Endothelial cell of umbilical vein (primary cell): Measurements from ENCODE around the gene GNAQ. TPM values are rescaled to one million over a fixed set of nuclear protein-coding genes. Genes with fewer than 3 reads are reported as not detected.

ENCODE experiments used
- BruUV-seq: library from RNA; stranded (reverse); fragments of 400-500 nt; replicated peaks from 2 replicates; lab custom pipeline; 2021; lab: Mats Ljungman, UMichigan
- CTCF ChIA-PET: fragments of 300-600, 350-600 bp; sonication (Branson Sonifier 250); formaldehyde crosslinking; loops from one replicate; lab custom pipeline; 2021; ENCODE audit warnings: antibody characterized with exemption, inconsistent platforms; lab: Charles Lee
- POLR2A ChIA-PET: fragments of 300-600, 350-600 bp; sonication (Branson Sonifier 250); formaldehyde crosslinking; loops from one replicate; lab custom pipeline; 2021; ENCODE audit warnings: antibody characterized with exemption, inconsistent platforms; lab: Charles Lee
- DNase-seq: peaks from one replicate; pipeline ENCODE4 v3.0.0-alpha.2; 2011; ENCODE audit warnings: low read depth, low spot score
- FAIRE-seq: peaks from 2 replicates; lab custom pipeline; 2011; peaks lifted over from hg19 to GRCh38; lab: Jason Lieb, UNC
- H2AFZ ChIP-seq: 2 replicates; pipeline ENCODE4 v1.6.0; 2012; ENCODE audit warnings: low read depth, low read length, control low read depth, inconsistent platforms
- H3K27ac ChIP-seq: 2 replicates; pipeline ENCODE4 v1.5.1; 2011; ENCODE audit warnings: low read depth, mild to moderate bottlenecking, control low read depth, low read length, moderate library complexity; ENCODE audit not compliant: insufficient read depth
- H3K27me3 ChIP-seq, 2 experiments: 2 replicates each; pipeline versions ENCODE4 v1.6.0 to v1.6.1; 2011; ENCODE audit warnings: low read length in 2 of 2, mixed read lengths in 1 of 2; ENCODE audit not compliant: control insufficient read depth in 2 of 2, insufficient read depth in 2 of 2
- H3K36me3 ChIP-seq, 2 experiments: 2 replicates in 1 of 2; 3 replicates in 1 of 2; pipeline ENCODE4 v1.5.1; 2011; ENCODE audit warnings: low read length in 2 of 2, mild to moderate bottlenecking in 1 of 2, moderate library complexity in 1 of 2; ENCODE audit not compliant: control insufficient read depth in 2 of 2, insufficient read depth in 2 of 2; ENCODE audit errors: extremely low read depth in 1 of 2
- H3K4me1 ChIP-seq: 3 replicates; pipeline ENCODE4 v1.5.1; 2011; ENCODE audit warnings: mild to moderate bottlenecking, low read length; ENCODE audit not compliant: control insufficient read depth, insufficient read depth; ENCODE audit errors: extremely low read depth
- H3K4me2 ChIP-seq: 2 replicates; pipeline ENCODE4 v1.6.1; 2011; ENCODE audit warnings: low read length, control low read depth, mixed read lengths; ENCODE audit not compliant: insufficient read depth
- H3K4me3 ChIP-seq, 3 experiments: fragments of 200-600 bp in 1 of 3; sonication (generic), shearing (Covaris generic) in 1 of 3; replicated peaks in 1 of 3; 2 replicates each; pipeline ENCODE4 v1.5.1; 2011 to 2016; ENCODE audit warnings: control low read depth in 3 of 3, low read length in 3 of 3, mild to moderate bottlenecking in 2 of 3, inconsistent platforms in 1 of 3, low read depth in 1 of 3, moderate library complexity in 1 of 3; ENCODE audit not compliant: insufficient read depth in 1 of 3
- H3K79me2 ChIP-seq: 2 replicates; pipeline ENCODE4 v1.6.0; 2012; ENCODE audit warnings: low read length, inconsistent platforms; ENCODE audit not compliant: control insufficient read depth, insufficient read depth
- H3K9ac ChIP-seq: replicated peaks from 2 replicates; pipeline ENCODE3; 2011; ENCODE audit warnings: low read length, control low read depth; ENCODE audit not compliant: insufficient read depth; ENCODE audit errors: extremely low read depth
- H3K9me1 ChIP-seq: replicated peaks from 3 replicates; pipeline ENCODE4 v1.6.0; 2011; ENCODE audit warnings: mild to moderate bottlenecking, low read length; ENCODE audit not compliant: control insufficient read depth, insufficient read depth; ENCODE audit errors: extremely low read depth
- H3K9me3 ChIP-seq: replicated peaks from 2 replicates; pipeline ENCODE4 v1.5.1; 2012; ENCODE audit warnings: low read length, inconsistent platforms; ENCODE audit not compliant: control insufficient read depth, insufficient read depth
- H4K20me1 ChIP-seq: replicated peaks from 2 replicates; pipeline ENCODE3; 2011; ENCODE audit warnings: mild to moderate bottlenecking, low read length; ENCODE audit not compliant: control insufficient read depth, insufficient read depth; ENCODE audit errors: extremely low read depth
- EZH2 ChIP-seq: IDR thresholded peaks from 2 replicates; pipeline ENCODE4 v1.6.1; 2012; ENCODE audit warnings: borderline replicate concordance, low read depth, mild to moderate bottlenecking, moderate library complexity, low read length, inconsistent platforms; ENCODE audit not compliant: severe bottlenecking
- FOS ChIP-seq: IDR thresholded peaks from 2 replicates; pipeline ENCODE4 v1.6.1; 2011; ENCODE audit warnings: mild to moderate bottlenecking, low read length, moderate library complexity, borderline replicate concordance; ENCODE audit not compliant: insufficient read depth
- GATA2 ChIP-seq: IDR thresholded peaks from 2 replicates; pipeline ENCODE4 v1.7.0; 2011; ENCODE audit warnings: low read depth, mild to moderate bottlenecking, moderate library complexity, mixed read lengths, low read length; ENCODE audit not compliant: insufficient read length, insufficient read depth
- JUN ChIP-seq: IDR thresholded peaks from 2 replicates; pipeline ENCODE4 v1.6.1; 2011; ENCODE audit warnings: borderline replicate concordance, low read depth; ENCODE audit not compliant: insufficient read length, insufficient read depth
- MYC ChIP-seq: IDR thresholded peaks from one replicate; pipeline ENCODE4 v1.6.1; 2011; ENCODE audit warnings: mild to moderate bottlenecking, low read depth, low read length
- POLR2A ChIP-seq: IDR thresholded peaks from 2 replicates; pipeline ENCODE4 v1.6.1; 2012; ENCODE audit warnings: low read depth, mild to moderate bottlenecking, control low read depth, low read length
- POLR2AphosphoS5 ChIP-seq: IDR thresholded peaks from 2 replicates; pipeline ENCODE4 v1.6.1; 2012; ENCODE audit warnings: low read depth, mild to moderate bottlenecking, control low read depth, low read length, moderate library complexity; ENCODE audit not compliant: insufficient read depth
- dilution Hi-C: fragments of 300-500 bp; cut with MboI; formaldehyde crosslinking; loops from one replicate; pipeline ENCODE4 v1.15.0; 2019; ENCODE audit warnings: low sequenced_read_pairs; ENCODE audit not compliant: extremely low pct_ligation_motif_present
- intact Hi-C: fragments of 100-400 bp; cut with micrococcal nuclease; formaldehyde crosslinking; loops from one replicate; pipeline ENCODE4 v1.10.0; 2022
- polyA plus RNA-seq, 4 experiments: library from polyadenylated mRNA; depleted of rRNA in 3 of 4; stranded (reverse) in 3 of 4; unstranded in 1 of 4; fragments of >200 nt; gene quantifications; 2 replicates each; pipeline versions ENCODE4 v1.2.1 to v1.2.3, GENCODE V29; 2011 to 2012; ENCODE audit warnings: missing spikeins in 1 of 4
- total RNA-seq: library from RNA; stranded (reverse); gene quantifications from 2 replicates; pipeline ENCODE4 v1.2.3, GENCODE V29; 2021
- TF ChIP-seq, protein P1 (sequence below): IDR thresholded peaks from 2 replicates; pipeline ENCODE4 v1.6.1; 2011; ENCODE audit not compliant: insufficient read depth, insufficient read length
- TF ChIP-seq, protein P2 (sequence below), 2 donors: IDR thresholded peaks; 1 replicate in 1 of 2; 2 replicates in 1 of 2; pipeline ENCODE4 v1.5.1; 2011; ENCODE audit warnings: low read length in 2 of 2, mild to moderate bottlenecking in 2 of 2, moderate library complexity in 2 of 2, control low read depth in 1 of 2, inconsistent platforms in 1 of 2, low read depth in 1 of 2; ENCODE audit not compliant: insufficient read depth in 1 of 2; ENCODE audit errors: extremely low read depth in 1 of 2

The GNAQ gene
- total and polyA plus RNA-seq, 2 donors (not counting 3 experiments of a cell fraction or from before 2014, with no cell fraction given): 26.1 to 67.3 TPM

DNA sequence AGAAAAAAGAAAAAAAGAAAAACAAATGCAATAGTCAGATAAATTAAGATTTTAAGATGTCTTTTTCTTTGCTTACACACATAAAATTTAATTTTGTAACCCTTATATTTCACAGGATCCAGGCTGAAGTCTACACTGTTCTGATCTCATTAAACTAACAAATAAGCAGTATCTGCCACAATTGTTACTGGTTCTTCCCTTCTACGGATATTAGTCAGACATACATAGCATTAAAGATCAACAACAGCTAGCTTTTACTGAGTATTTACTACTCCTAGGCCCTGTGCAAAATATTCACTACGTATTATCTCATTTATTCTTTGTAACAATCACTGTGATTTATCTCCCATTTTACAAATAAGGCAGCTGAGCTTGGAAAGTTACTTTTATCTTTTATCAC is 34.9 kb downstream of the GNAQ start:
- intact Hi-C loops (no loop called here), dilution Hi-C loops (no loop called here)
- Histone ChIP-seq H3K36me3 (no peaks in the 10 kb centered on the region), H3K27ac (peak overlapping the region; percentile 60), H3K9me1 (no peaks in the 10 kb centered on the region), H3K4me2 (peak overlapping the region; percentile 83), H3K9ac (peak overlapping the region; percentile 20), H3K4me1 (peaks cover 48% of the 10 kb centered on the region), H3K27me3 (no peaks in the 10 kb centered on the region), H2AFZ (no peak overlapping the region), H3K9me3 (no peaks in the 10 kb centered on the region), H3K4me3 (no peak overlapping the region), H4K20me1 (no peaks in the 10 kb centered on the region), H3K79me2 (peaks cover 75% of the 10 kb centered on the region)
- FAIRE-seq (peak; percentile 37), DNase-seq (peak; percentile 76)
- no TSS peak for BruUV-seq
- POLR2A ChIA-PET: no interaction called here
- TF ChIP-seq GATA2 (no peak), FOS (peak; percentile 66), POLR2A (no peak), MYC (no peak), POLR2AphosphoS5 (no peak), EZH2 (no peak), JUN (peak; percentile 70)
- TF ChIP-seq, protein P1, sequence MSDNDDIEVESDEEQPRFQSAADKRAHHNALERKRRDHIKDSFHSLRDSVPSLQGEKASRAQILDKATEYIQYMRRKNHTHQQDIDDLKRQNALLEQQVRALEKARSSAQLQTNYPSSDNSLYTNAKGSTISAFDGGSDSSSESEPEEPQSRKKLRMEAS: no peak
- TF ChIP-seq, protein P2, sequence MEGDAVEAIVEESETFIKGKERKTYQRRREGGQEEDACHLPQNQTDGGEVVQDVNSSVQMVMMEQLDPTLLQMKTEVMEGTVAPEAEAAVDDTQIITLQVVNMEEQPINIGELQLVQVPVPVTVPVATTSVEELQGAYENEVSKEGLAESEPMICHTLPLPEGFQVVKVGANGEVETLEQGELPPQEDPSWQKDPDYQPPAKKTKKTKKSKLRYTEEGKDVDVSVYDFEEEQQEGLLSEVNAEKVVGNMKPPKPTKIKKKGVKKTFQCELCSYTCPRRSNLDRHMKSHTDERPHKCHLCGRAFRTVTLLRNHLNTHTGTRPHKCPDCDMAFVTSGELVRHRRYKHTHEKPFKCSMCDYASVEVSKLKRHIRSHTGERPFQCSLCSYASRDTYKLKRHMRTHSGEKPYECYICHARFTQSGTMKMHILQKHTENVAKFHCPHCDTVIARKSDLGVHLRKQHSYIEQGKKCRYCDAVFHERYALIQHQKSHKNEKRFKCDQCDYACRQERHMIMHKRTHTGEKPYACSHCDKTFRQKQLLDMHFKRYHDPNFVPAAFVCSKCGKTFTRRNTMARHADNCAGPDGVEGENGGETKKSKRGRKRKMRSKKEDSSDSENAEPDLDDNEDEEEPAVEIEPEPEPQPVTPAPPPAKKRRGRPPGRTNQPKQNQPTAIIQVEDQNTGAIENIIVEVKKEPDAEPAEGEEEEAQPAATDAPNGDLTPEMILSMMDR (IDR thresholded peaks at IDR 0.05; ENCODE audit: extremely low read depth in 1 of 2, insufficient read depth in 1 of 2, low read depth in 1 of 2, low read length in 2 of 2): no peak
- CTCF ChIA-PET: interaction anchor here (0.8 to 2.9 kb wide), 6 partner anchors 11 to 563 kb away, joined by 3 to 37 read pairs (median 3); no protein-coding TSS in a partner anchor
